ENCODE data around the gene FRMPD1. TPM values are rescaled to one million over a fixed set of nuclear protein-coding genes. Genes with fewer than 3 reads are reported as not detected.

FRMPD1 gene
- total and polyA plus RNA-seq, 10 of the 15 experiments (the other 5 are each of a cell fraction or from before 2014, with no cell fraction given): 0.01 to 0.08 (median 0.05) TPM; not detected in 6

DNA sequence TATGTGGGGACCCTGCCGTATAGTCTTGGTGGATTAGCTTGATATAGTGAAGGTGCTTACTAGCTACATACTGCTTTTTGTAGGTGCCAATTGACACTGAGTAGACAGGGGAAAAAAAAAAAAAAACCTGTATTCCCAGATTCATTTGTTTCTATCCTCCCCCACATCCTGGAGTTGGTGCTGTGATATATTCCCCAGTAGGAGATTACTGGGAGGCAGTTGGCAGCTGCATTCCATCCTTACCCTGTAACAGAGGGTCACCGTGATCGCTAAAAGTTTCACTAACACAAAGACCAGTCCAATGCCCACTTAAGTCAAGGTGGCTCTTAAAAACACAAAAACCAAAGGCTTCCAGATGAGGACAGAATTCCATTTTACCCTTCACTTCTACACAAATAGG is 30.9 kb upstream of the FRMPD1 start (continued):
- TF ChIP-seq SREBF2 (IDR thresholded peaks at IDR 0.05; ENCODE audit: low read length): no peak
- TF ChIP-seq, protein P1, sequence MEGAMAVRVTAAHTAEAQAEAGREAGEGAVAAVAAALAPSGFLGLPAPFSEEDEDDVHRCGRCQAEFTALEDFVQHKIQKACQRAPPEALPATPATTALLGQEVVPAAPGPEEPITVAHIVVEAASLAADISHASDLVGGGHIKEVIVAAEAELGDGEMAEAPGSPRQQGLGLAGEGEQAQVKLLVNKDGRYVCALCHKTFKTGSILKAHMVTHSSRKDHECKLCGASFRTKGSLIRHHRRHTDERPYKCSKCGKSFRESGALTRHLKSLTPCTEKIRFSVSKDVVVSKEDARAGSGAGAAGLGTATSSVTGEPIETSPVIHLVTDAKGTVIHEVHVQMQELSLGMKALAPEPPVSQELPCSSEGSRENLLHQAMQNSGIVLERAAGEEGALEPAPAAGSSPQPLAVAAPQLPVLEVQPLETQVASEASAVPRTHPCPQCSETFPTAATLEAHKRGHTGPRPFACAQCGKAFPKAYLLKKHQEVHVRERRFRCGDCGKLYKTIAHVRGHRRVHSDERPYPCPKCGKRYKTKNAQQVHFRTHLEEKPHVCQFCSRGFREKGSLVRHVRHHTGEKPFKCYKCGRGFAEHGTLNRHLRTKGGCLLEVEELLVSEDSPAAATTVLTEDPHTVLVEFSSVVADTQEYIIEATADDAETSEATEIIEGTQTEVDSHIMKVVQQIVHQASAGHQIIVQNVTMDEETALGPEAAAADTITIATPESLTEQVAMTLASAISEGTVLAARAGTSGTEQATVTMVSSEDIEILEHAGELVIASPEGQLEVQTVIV (IDR thresholded peaks at IDR 0.05; ENCODE audit: borderline replicate concordance, partially characterized antibody): no peak

DNA sequence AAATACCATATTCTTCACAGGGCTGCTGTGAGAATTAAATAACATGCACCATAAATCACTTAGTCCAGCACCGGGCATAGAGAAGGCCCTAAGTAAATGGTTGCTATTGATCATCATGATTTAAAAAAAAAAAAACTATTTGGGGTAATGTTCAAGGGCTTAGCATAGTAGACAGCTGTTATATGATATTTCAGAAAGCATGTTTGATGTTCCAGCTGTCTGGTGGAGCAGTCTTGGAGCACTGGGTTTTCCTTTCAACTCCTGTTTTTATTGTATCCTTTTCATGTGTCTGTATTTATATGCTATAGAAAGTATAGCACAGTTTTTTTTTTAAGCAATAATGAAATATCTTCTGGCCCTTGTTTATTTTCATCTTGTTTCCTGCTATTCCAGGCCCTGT is 30.4 kb upstream of the FRMPD1 start:
- ChIA-PET POLR2A (no interaction called here), CTCF (interaction anchor here (0.6 kb wide), 1 partner anchor 35 kb away, joined by 3 read pairs; no protein-coding TSS in a partner anchor), RAD21 (ENCODE audit: unreplicated experiment) (no interaction called here), SMC1A (ENCODE audit: uncharacterized antibody, unreplicated experiment) (no interaction called here)
- ATAC-seq: no peak
- Histone ChIP-seq H3K4me2 (ENCODE audit: control insufficient read depth, insufficient read depth) (no peak overlapping the region), H2AFZ (ENCODE audit: control insufficient read depth, low read depth, low read length) (no peak overlapping the region), H3K27me3 (replicated peaks in 1 of 2; ENCODE audit: control insufficient read depth in 2 of 2, insufficient read depth in 2 of 2, low read length in 1 of 2) (peaks cover 0 to 4% of the 10 kb centered on the region in 2 experiments; a peak in 2 of 4 replicates), H3K36me3 (ENCODE audit: control insufficient read depth in 2 of 2, insufficient read depth in 2 of 2, low read length in 1 of 2) (no peaks in the 10 kb centered on the region), H4K20me1 (ENCODE audit: control insufficient read depth, insufficient read depth) (no peaks in the 10 kb centered on the region), H3K9ac (ENCODE audit: control insufficient read depth, insufficient read depth, low read length) (no peak overlapping the region), H3K79me2 (ENCODE audit: control insufficient read depth, insufficient read depth, low read length) (no peaks in the 10 kb centered on the region), H3K9me3 (replicated peaks; ENCODE audit: control insufficient read depth, insufficient read depth, low read length) (no peaks in the 10 kb centered on the region), H3K27ac (ENCODE audit: control insufficient read depth, insufficient read depth) (no peak overlapping the region), H3K4me3 (no peak overlapping the region), H3K4me1 (ENCODE audit: control insufficient read depth, insufficient read depth, low read length) (no peaks in the 10 kb centered on the region)
- FAIRE-seq: no peak
- in situ Hi-C loops (cut with MboI): no loop called here
- BruUV-seq (replicated peaks): no TSS peak
- no peak for DNase-seq (ENCODE audit: low read depth, low spot score)
- 50% methylated on average over 1 of the region's 1 CpG for WGBS (ENCODE audit: insufficient coverage, insufficient replicate concordance, low lambda C conversion rate, missing lambda C conversion rate)
- intact Hi-C loops (cut with micrococcal nuclease; ENCODE audit: unreplicated experiment): no loop called here
- TF ChIP-seq EP300 (IDR thresholded peaks at IDR 0.05; ENCODE audit: borderline replicate concordance in 1 of 2, control insufficient read depth in 1 of 2, low read depth in 2 of 2, low read length in 2 of 2): no peak
- TF ChIP-seq MTA3 (IDR thresholded peaks at IDR 0.05; ENCODE audit: borderline replicate concordance, low read length): no peak
- TF ChIP-seq ZZZ3 (IDR thresholded peaks at IDR 0.05; ENCODE audit: control insufficient read depth, insufficient read length, low read depth): no peak
- no peak for TF ChIP-seq TBL1XR1 (IDR thresholded peaks at IDR 0.05; ENCODE audit: low read depth, low read length)
- no peak for TF ChIP-seq HCFC1 (IDR thresholded peaks at IDR 0.05; ENCODE audit: low read length)
- no peak for TF ChIP-seq HDAC6 (IDR thresholded peaks at IDR 0.05; ENCODE audit: unreplicated experiment)
- TF ChIP-seq, protein P2, sequence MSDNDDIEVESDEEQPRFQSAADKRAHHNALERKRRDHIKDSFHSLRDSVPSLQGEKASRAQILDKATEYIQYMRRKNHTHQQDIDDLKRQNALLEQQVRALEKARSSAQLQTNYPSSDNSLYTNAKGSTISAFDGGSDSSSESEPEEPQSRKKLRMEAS (IDR thresholded peaks at IDR 0.05; ENCODE audit: low read depth, low read length): no peak
- TF ChIP-seq JUNB (IDR thresholded peaks at IDR 0.05): no peak
- TF ChIP-seq NFXL1 (IDR thresholded peaks at IDR 0.05; ENCODE audit: borderline replicate concordance): no peak
- no peak for TF ChIP-seq PAX8 (IDR thresholded peaks at IDR 0.05)
- TF ChIP-seq MYC (IDR thresholded peaks at IDR 0.05; ENCODE audit: insufficient read depth, insufficient read length, insufficient replicate concordance, low read length, severe bottlenecking): no peak
- TF ChIP-seq HSF1 (IDR thresholded peaks at IDR 0.05; ENCODE audit: low read depth, low read length): no peak
- no peak for TF ChIP-seq ETV6 (conservative IDR thresholded peaks at IDR 0.05 in 1 of 2, IDR thresholded peaks at IDR 0.05 in 1 of 2; ENCODE audit: borderline replicate concordance in 1 of 2, low read depth in 1 of 2)

All from GM12878 (cell line).